ENCODE results near the gene TMEM131L.
"Not testable (repeated sequence)": the region's sequence is repeated elsewhere in the genome, so short reads cannot be mapped to it uniquely, and the experiment has no call there.

GRCh38 chr4:153609070-153609469 lies 142.9 kb downstream of the TMEM131L start:
- not testable (repeated sequence) for TF ChIP-seq CTCF (IDR thresholded peaks at IDR 0.05; ENCODE audit: low read length); EZH2 (optimal IDR thresholded peaks at IDR 0.05; ENCODE audit: low read depth, low read length); EZH2phosphoT487 (IDR thresholded peaks at IDR 0.05; ENCODE audit: low read length)
